Aorta (tissue), 4 donors: ENCODE measurements around the gene GRPEL1. TPM values are rescaled to one million over a fixed set of nuclear protein-coding genes. Genes with fewer than 3 reads are reported as not detected.

Experiments used
- polyA plus RNA-seq, 2 donors: library from polyadenylated mRNA; stranded (reverse); fragments of 200-250 nt; gene quantifications; one replicate each; pipeline ENCODE4 v1.2.3, GENCODE V29; 2013
- total RNA-seq, 2 donors: library from RNA; stranded (reverse); fragmentation: NEBNext Ultra II Directional; extraction: Animal tissue kit (Norgen Biotek cat#: 25700); gene quantifications; one replicate each; pipeline ENCODE4 v1.2.1, GENCODE V29; 2021
- donor health status: healthy with polysubstance abuse.
- donor health status: Bipolar disorder and iron deficiency.
- donor health status: DM: no; HTN: no; CAD: no.
- donor health status: DM: yes; HTN: yes; CAD: no.

GRPEL1 gene
- total and polyA plus RNA-seq, 4 donors: 11.1 to 22.0 (median 18.7) TPM

Other genes with a start within 250 kb of the GRPEL1 start
- gene TBC1D14, start 158.2 kb downstream of the GRPEL1 start, total RNA-seq: 10 to 100 TPM; 33.8 to 59.7 TPM
- 10 to 100 TPM; 12.9 to 17.9 TPM for gene TBC1D14, start 158.2 kb downstream of the GRPEL1 start, polyA plus RNA-seq
- gene TADA2B, start 24.7 kb downstream of the GRPEL1 start, total RNA-seq: 10 to 100 TPM; 18.1 to 19.2 TPM
- gene TADA2B, start 24.7 kb downstream of the GRPEL1 start, polyA plus RNA-seq: 1 to 10 TPM; 6.5 to 8.4 TPM
- 1 to 10 TPM; 2.3 to 8.4 TPM for gene SORCS2, start 124.5 kb upstream of the GRPEL1 start, total RNA-seq
- 1 to 10 TPM in 1 of 2 donors, under 1 TPM in 1; 0.05 to 1.4 TPM for gene SORCS2, start 124.5 kb upstream of the GRPEL1 start, polyA plus RNA-seq